Measurements from ENCODE around the gene BICD2.
A peak's percentile ranks its signal among the peaks of the same experiment; 100 is the strongest.

Gene BICD2

DNA sequence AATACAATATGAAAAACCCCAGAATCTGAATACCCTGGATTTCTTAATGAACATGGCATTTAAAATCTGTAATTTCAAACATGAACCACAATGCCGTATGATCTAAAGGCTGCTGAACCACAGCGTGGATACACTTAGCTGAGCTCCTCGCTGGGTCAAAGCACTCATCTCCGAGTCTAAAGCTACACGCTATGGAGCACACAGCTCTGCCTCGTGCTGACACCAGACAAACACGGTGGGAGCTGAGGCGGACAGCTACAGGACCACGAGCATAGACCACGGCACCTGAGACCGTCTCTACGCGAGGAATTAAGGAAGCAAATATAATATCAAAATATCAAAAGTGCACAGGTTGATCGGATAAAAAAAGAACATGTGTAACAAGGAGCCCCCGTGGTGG lies 51.9 kb downstream of the BICD2 start:
- no peak for DNase-seq

DNA sequence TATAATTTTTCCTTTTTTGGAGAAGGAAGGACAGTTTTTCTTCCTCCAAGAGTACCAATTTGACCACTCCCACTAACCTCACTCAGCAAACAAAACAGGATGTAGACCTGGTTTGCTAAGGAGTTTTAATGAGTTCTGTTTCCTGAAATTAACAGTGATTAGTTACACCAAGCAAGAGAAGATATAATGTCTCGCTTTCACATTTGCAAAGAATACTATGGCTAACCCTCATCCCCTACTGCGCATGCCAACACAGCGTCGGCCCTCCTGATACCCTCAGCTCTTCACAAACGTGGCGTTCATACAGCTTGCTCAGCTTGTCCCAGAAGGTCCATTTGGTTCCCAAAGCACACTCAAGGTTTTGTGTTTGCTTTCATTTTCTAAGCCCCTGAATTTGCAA lies 52.8 kb downstream of the BICD2 start:
- no peak for DNase-seq

DNA sequence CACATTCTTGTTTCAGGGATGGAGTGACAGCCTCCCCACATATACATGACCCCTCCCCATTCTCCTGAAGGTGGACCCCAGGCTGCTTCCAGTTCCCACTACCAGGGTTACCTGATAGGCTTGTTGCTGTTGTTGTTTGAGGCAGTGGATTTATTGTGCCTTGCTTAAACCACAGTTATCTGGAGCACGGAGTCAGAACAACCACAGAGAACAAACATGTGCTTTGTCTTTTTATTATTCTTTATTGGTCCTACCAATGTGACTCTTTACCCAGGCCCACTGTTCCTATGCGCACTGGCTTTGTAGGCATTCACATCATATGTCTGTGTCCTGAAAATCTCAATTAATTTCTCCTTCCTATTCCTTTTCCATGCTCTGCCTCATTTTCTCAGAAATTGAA lies 53.5 kb downstream of the BICD2 start:
- DNase-seq: no peak

DNA sequence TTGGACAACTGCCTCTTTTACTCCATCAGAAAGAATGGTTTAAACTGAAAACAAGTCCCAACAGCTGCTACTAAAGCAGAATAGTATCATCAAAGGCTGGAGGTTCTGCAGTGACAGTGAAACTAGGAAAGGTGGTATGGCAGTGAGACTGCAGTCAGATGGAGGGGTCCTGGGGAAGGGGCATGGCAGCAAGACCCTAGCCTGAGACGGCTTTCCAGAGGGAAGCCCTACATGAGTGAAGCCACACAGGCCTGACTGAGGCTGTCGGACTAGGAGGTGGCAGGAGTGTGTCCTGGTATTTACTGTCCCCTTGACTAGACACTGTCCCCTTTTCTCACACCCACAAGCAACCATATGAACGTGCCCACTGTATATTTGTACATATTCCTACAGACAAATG lies 54.3 kb downstream of the BICD2 start:
- no peak for DNase-seq

DNA sequence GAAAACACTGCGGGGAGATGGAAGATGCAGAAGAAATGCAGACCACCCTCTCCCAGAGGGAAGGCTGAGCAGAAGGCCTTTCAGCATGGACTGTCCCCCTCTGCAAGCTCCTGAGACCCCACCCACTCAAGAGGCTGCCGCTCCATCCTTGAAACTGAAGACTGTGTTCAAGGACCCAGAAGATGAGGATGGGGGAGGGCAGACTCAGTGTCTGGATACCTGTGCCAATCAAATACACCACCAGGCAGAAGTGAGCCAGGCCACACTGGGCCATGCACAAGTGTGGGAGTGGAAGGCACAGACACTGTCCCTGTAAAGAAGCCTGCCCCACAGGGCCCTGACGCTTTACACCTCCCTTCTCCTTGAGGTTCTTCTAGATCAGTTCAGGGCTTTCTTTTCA lies 54.7 kb downstream of the BICD2 start:
- no peak for DNase-seq

DNA sequence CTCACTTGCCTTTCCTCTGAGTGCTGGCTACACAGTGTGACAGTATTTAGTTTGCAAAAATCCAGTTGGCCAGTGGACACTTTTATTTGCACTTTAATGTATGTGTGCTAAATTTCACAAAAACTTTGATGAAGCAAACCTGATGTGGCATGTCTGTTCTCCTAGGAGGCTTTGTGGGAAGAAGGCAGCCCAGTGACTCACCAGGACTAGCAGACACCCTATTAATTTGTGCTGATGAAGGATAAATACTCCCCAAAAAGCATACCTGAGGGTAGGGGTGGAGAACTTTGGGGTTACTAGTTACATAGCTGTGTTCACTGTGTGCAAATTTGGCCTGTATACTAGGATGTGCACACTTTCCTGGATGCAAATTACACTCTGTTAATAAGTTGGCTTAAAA lies 55.4 kb downstream of the BICD2 start:
- no peak for DNase-seq

DNA sequence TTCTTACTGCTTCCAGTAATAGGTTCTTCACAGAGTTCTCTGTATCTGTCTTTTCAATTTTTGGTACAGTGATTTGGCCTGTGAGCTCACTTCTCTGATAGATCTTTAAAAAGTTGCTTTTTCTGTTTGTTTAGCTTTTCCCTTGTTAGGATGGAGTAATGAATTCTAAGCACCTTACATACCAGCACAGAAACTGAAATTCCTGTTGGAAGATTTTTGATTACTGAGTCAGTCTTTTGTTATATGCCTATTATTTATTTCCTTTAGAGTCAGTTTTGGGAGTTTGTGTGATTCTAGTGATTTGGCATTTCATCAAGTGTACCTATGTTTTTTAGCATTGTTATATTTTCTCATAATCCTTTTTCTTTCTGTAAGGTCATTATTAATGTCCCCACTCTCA lies 57.1 kb downstream of the BICD2 start:
- no peak for DNase-seq

DNA sequence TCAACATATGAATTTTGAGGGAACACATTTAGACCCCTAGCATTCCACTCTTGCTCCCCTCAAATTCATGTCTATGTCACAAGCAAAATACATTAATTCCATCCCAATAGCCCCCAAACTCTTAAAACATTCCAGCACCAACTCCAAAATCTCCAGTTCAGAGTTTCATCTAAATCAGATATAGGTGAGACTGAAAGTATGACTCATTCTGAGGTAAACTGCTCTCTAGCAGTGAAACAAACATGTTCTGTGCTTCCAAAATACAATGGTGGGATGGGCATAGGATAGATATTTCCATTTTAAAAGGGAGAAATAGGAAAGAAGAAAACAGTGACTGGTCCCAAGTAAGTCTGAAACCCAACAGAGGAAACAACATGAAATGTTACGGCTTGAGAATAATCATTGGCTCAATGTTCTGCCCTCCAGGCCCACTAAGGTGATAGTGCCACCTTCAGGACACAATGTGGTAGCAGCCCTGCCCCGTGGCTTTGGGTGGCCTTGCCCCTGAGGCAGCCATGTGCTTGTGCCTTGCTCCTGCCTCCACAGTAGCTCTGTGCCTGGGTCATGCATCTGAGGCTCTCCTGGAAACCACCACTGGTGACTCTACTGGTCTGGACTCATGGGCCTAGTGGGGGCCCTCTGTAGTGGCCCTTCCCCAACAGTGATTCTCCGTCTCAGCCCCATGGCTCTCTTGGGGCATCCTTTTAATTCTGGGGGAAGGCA lies 58.3 kb downstream of the BICD2 start:
- DNase-seq: no peak

DNA sequence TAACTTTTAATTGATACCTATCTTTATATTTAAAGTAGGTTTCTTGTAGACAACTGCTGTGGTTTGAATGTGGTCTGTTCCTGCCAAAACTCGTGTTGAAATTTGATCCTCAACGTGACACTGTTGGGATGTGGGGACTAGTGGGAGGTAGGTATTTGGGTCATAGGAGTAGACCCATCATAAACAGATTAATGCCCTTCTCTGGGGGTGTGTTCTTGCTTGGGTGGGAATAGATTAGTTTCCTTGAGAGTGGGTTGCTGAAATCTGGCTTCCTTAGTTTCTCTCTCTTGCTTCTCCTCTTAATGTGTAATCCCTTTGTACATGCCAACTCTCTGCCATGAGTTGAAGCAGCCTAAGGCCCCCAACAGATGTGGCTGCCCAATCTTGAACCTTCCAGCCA lies 60.1 kb downstream of the BICD2 start:
- DNase-seq: no peak

DNA sequence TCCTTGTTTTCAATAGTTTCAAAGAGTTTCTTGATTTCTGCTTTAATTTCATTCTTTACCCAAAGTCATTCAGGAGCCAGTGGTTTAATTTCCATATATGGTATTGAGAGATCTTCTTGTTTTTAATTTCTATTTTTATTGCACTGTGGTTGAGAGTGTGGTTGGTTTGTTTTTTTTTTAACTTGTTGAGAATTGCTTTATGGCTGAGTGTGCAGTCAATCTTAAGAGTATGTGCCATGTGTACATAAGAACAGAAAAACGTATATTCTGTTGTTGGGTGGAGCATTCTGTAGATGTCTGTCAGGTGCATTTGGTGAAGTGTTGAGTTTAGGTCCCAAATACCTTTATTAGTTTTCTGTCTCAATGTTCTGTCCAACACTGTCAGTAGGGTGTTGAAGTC lies 68.0 kb downstream of the BICD2 start:
- no peak for DNase-seq

DNA sequence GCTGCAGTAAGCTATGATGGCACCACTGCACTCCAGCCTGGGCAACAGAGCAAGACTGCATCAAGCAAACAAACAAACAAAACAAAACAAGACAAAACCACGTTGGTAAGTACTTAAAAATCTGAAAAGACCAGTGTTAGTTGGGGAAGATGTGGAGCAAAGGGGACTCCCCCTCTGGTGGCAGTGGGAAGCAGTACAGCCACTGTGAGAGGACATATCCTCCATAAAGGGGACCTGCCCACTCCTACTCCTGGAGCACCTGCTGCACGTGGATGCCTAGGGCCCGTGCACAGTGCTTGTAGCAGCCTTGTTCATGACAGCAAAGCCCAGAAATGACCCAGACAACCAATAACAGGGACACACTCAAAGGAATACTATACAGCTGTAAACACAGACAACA lies 77.7 kb downstream of the BICD2 start:
- no peak for DNase-seq

DNA sequence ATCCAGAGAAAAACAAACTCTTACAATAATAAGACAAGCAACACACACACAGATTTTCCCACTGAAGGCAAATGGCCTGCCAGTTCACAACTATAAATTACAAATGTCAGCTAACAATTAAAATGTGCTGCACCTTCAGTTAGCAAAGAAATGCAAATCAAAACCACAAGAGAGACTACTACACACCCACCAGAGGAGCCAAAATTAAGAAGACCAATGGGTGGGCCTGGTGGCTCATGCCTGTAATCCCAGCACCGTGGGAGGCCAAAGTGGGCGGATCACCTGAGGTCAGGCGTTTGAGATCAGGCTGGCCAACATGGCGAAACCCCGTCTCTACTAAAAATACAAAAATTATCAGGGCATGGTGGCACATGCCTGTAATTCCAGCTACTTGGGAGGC lies 79.6 kb downstream of the BICD2 start:
- DNase-seq: no peak

DNA sequence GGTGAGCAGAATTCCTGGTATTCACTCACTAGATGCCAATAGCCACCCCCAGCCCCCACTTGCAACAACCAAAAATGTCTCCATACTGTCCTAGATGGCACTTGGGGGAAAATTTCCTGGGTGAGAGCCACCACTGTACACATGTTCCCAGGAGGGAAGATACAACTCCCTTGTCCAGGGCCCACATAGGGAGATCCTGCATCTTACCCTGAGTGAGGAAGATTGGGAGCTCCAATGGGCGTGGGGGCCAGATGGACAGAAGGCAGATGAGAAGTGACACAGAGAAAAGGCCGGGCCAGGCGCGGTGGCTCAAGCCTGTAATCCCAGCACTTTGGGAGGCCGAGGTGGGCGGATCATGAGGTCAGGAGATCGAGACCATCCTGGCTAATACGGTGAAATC lies 82.4 kb downstream of the BICD2 start:
- no peak for DNase-seq

DNA sequence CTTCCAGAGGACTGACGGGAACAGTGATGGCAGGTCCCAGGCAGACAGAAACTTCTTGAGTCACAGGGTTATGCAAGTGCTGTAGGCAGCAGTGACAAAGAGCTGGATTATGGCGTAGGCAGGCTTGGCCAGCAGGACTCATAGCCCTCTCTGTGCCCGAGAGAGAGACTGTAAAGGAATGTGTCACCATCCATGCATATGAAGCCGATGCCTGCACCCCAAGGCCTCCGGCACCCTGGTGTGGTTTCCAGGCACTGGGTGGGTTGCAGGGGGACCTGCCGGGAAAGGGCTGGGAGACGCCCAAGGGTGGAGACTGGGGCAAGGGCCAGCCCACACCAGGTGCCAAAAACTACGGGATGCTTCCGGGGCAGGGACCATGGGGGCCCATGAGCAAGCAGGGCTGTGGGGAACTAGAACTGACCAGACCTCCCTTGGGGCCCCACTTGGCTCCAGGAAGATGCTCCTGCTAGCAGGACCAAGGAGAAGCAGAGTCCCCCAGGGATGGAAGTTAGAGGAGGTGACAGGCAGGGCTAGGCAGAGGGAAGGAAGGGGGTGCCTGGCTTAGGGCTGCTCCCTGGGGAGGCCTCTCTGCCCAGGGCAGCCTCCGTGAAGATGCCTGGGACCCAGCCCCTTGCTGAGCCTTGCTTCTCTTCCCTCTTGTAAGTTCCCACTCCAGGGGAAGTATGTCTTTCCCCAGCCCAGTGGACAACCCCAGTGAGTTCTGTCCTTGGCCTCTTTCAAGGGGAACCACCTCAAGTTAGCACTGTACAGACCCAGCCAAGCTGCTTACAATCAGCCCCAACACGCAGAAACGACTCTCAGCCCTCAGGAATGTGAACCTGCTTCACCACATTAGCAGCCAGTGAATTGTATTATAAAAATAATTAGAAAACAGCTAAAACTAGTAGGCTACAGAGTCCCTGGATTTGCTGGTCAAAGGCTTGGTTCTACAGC lies 84.2 kb downstream of the BICD2 start:
- no peak for DNase-seq

DNA sequence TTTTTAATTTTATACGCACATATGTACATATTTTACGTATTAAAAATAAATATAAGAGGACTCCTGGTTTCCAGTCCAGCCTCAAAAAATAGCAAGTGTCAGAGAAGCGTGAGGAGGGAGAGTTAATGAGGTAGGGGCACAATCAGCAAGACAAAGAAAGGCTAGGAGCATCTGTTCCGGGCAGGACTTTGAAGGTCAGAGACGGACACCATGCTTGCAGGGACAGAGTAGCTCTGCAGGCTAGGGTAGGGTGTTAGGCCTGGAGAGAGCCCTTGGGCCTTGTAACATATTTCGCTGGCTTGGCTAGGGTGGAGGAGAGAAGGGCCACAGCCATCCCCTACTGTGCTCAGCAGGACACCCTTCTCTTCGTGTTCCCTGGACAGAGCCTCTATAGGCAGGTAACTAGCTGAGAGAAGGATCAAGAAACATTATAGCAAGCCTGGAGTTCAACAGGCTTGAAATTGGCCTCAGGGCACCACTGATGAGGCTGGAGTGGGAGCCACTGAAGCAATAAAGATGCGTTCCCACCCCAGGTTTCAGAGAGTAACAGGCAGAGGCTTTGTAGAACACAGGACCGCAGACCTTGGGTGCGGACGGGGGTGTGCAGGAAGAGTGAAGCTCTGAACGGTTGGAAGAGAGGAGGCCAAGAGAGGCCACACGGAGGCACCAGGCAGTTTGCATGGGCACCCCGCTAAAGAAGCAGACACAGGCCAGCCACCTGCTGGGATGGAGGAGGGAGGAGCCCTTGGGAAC lies 85.0 kb downstream of the BICD2 start:
- DNase-seq: no peak

DNA sequence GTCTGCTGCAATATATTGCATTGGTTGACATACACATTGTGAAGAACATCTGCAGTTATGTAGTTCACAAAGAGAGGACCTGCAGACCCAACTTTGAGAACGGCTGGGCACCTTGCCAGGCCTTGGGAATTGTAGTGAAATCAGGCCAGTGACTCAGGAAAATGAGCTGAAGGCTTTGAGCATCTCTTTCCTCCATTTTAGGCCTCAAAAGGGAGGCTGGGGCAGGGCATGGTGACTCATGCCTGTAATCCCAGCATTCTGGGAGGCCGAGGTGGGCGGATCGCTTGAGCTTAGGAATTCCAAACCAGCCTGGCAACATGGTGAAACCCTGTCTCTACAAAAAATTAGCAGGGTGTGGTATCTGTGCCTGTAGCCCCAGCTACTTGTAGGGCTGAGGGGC lies 93.3 kb downstream of the BICD2 start:
- no peak for DNase-seq

DNA sequence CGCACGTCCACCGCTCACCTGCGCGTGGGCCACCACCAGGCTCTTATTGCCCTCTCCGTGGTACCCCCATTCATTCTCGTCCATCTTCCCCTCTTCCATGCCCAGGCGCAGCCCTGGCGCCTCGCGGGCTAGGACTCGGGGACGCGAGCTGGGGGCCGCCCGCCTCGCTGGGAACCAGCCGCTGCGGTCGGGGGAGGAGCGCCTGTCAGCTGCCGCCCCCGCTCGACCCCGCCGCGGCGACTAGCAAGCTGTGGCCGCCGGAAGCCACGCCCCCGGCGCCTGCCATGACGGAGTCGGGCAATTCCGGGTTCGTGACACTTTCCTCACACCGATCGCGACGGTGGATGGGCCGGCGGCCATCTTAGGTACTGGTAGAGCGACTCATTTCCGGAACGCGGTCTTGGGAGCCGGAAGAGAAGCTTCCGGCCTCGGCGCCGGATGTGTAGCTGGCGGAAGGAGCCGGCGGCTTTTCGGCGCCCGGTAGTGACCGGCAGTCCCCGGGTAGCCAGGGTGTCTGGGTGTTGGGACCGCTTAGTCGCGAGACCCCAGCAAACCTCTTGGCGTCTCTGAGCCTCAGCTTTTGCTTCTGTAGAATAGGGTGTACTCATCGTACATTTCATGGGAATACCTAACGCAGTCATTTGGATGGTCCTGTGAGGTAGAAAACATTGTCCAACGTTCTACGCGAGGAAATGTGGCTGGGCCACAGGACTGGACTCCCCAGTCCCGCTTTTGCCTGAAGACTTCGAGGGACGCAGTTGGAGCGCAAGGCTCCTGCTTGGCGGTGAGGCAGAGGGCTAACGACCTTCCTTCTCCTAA lies 94.5 kb downstream of the BICD2 start, which contains the start of gene IPPK:
TSS of gene IPPK (minus strand) at position 242 of the 819 bp plus-strand sequence. CDS start at position 99, 143 bp downstream.
- peak; percentile 91 for DNase-seq

DNA sequence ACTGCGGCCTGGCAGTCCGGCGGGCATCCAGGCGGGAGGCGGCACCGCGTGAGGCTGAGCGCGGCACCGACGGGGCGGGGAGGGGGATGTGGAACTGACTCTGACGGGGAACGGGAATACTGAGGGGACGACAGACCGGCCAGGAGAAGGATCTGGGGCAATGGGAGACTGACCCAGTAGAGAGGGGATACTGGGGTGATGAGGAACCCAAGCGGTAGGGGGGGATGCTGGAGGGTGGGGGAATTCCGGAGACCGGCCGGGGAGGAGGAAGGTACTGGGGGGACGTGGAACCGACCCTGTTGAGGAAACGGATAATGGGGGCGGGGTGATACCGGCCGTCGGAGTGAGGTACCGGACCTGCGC lies 95.1 kb downstream of the BICD2 start:
- no peak for DNase-seq

DNA sequence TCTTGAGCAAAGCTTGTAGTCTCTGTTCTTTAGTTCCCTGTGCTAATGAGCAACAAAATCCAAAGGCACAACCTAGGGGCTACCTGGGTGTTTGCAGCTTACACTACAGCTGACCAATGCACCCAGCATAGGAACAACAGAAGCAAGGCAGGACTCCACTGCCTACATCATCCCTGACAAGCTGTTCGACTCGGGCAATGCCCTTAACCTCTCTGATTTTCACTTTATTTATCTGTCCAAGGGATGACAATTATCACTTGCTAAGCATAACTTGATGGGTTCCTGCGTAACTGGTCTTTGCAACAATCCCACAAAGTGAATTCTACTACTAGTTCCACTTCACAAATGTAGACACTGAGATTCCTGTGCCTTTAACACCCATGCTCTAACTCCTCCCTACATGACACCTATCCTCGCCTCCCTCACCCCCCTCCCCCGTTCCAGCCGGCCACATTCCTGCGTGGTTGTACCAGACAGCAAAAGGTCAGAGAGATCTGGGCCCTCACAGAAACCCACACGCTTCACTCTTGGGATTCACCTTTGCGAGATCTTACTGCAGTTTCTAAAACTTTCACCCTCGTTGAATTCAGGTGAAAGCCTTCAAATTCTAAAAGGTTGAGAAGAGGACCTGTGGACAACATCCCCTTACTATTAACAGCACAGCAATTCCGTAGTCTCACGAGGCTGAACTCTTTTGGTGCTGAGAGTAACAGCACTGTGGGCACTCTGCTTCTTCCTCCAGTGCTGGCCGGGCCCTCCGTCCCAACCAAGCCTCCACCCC lies 95.7 kb downstream of the BICD2 start:
- no peak for DNase-seq

DNA sequence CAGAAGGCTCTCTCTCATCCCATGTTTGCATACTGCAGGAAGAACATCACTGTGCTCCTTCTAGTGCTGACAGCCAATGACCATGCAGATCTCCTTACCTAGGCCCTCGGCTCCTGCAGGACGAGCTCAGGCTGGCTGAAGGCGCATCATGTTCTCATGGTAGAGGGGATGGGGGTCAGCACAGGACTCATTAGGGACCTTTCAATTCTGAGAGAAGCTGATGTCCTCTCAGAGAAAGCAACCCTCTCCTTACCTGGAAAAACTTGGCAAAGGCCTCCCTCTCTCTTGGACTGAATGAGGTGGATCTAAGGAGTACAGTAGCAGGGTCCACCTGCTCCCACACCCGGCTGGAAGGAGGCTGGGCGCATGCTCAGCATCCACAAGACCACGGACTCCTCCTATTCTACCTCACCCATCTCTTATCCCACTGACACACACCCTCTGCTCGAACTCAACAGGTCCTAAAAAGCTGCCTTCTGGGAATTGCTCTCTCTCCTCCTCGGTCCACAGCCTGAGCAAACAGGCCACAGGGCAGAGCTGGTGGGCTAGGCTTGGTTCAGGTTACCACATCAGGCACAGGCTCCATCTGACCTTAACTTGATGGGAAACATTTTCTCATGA lies 97.6 kb downstream of the BICD2 start:
- no peak for DNase-seq

DNA sequence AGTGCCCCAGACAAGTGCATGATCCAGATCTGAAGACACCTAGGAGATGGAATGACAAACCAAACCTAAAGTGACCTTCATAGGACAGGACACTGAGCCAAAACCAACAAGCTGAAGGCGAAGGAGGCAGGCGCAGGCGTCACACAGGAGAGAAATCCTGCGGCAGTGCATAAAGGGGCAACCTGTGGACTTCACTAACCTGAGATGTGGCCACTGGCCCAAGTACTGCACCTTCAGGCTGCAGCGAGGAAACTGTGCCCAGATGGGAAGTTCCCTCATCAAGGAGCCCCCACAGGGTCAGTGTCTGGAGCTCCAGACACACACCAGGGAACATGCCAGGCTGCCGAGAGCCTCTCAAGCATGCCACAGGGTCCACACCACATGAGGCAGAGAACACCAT lies 98.4 kb downstream of the BICD2 start:
- no peak for DNase-seq
